ENCODE results near the gene FYCO1.

Gene FYCO1

GRCh38 chr3:46021516-46021915 lies 25.9 kb upstream of the FYCO1 start:
- Histone ChIP-seq H3K27me3 (ENCODE audit: insufficient read depth, low read length, poor library complexity) (no peaks in the 10 kb centered on the region), H3K27ac (ENCODE audit: low read length) (no peak overlapping the region), H3K9ac (ENCODE audit: low read depth, low read length) (no peak overlapping the region), H2AFZ (ENCODE audit: low read depth, low read length) (no peak overlapping the region), H3K4me2 (ENCODE audit: insufficient read depth, low read length) (no peak overlapping the region), H3K36me3 (ENCODE audit: insufficient read depth, low read length) (no peaks in the 10 kb centered on the region), H3K4me3 (ENCODE audit: low read depth in 1 of 2, low read length in 2 of 2) (no peak overlapping the region), H3K9me3 (ENCODE audit: insufficient read depth, low read length, severe bottlenecking) (no peaks in the 10 kb centered on the region), H4K20me1 (ENCODE audit: insufficient read depth, low read length) (no peaks in the 10 kb centered on the region), H3K79me2 (ENCODE audit: insufficient read depth, low read length) (no peaks in the 10 kb centered on the region), H3K4me1 (ENCODE audit: insufficient read depth, low read length) (no peaks in the 10 kb centered on the region)
- TF ChIP-seq EZH2 (IDR thresholded peaks at IDR 0.05; ENCODE audit: borderline replicate concordance, low read depth, low read length, severe bottlenecking): no peak
- TF ChIP-seq, protein P1, sequence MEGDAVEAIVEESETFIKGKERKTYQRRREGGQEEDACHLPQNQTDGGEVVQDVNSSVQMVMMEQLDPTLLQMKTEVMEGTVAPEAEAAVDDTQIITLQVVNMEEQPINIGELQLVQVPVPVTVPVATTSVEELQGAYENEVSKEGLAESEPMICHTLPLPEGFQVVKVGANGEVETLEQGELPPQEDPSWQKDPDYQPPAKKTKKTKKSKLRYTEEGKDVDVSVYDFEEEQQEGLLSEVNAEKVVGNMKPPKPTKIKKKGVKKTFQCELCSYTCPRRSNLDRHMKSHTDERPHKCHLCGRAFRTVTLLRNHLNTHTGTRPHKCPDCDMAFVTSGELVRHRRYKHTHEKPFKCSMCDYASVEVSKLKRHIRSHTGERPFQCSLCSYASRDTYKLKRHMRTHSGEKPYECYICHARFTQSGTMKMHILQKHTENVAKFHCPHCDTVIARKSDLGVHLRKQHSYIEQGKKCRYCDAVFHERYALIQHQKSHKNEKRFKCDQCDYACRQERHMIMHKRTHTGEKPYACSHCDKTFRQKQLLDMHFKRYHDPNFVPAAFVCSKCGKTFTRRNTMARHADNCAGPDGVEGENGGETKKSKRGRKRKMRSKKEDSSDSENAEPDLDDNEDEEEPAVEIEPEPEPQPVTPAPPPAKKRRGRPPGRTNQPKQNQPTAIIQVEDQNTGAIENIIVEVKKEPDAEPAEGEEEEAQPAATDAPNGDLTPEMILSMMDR (IDR thresholded peaks at IDR 0.05; ENCODE audit: borderline replicate concordance, extremely low read depth, low read length, poor library complexity, severe bottlenecking): no peak
- DNase-seq: no peak
- no peak for ATAC-seq (ENCODE audit: insufficient read depth, low read depth)

DNA sequence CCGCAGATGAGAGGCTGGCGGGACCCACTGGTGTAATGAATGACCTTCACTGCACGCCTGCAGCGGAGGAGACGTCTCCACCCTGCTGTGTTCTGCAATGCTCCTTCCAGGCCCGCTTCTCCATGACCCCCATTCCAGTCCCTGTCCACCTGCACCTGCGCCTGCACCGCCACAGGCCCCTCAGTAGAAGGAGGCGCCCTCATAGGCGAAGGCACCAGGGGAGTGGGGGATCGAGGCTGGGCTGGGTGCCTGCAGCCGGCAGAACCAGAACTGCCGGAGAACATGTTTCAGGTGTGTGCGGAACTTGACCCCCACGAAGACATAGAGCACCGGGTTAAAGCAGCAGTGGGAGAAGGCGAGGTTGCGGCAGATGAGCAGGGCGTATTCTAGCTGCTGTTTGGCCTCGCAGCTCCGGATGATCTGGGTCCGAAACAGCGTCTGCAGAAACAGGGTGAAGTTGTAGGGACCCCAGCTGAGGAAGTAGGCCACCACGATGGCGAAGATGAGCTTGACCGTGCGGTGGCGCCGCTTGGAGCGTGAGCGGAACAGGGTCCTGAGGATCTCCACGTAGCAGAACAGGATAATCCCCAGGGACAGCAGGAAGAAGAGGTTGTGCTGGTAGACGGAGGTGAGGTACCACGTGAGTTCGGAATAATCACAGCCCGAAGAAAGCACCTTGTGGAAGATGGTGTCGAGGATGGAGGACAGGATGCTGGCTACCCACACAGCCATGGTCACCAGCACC lies 25.3 kb upstream of the FYCO1 start:
- TF ChIP-seq, protein P1 (IDR thresholded peaks at IDR 0.05; ENCODE audit: borderline replicate concordance, extremely low read depth, low read length, poor library complexity, severe bottlenecking): no peak
- no peak for TF ChIP-seq EZH2 (IDR thresholded peaks at IDR 0.05; ENCODE audit: borderline replicate concordance, low read depth, low read length, severe bottlenecking)
- no peaks in the 10 kb centered on the region for H3K79me2 ChIP-seq (ENCODE audit: insufficient read depth, low read length)
- H3K4me1 ChIP-seq (ENCODE audit: insufficient read depth, low read length): no peaks in the 10 kb centered on the region
- DNase-seq (no peak), ATAC-seq (ENCODE audit: insufficient read depth, low read depth) (no peak)
- H3K27me3 ChIP-seq (ENCODE audit: insufficient read depth, low read length, poor library complexity): no peaks in the 10 kb centered on the region
- H2AFZ ChIP-seq (ENCODE audit: low read depth, low read length): no peak overlapping the region
- H3K36me3 ChIP-seq (ENCODE audit: insufficient read depth, low read length): no peaks in the 10 kb centered on the region
- no peak overlapping the region for H3K4me3 ChIP-seq (ENCODE audit: low read depth in 1 of 2, low read length in 2 of 2)
- no peaks in the 10 kb centered on the region for H3K9me3 ChIP-seq (ENCODE audit: insufficient read depth, low read length, severe bottlenecking)
- H3K9ac ChIP-seq (ENCODE audit: low read depth, low read length): no peak overlapping the region
- H3K27ac ChIP-seq (ENCODE audit: low read length): no peak overlapping the region
- no peak overlapping the region for H3K4me2 ChIP-seq (ENCODE audit: insufficient read depth, low read length)
- H4K20me1 ChIP-seq (ENCODE audit: insufficient read depth, low read length): no peaks in the 10 kb centered on the region

DNA sequence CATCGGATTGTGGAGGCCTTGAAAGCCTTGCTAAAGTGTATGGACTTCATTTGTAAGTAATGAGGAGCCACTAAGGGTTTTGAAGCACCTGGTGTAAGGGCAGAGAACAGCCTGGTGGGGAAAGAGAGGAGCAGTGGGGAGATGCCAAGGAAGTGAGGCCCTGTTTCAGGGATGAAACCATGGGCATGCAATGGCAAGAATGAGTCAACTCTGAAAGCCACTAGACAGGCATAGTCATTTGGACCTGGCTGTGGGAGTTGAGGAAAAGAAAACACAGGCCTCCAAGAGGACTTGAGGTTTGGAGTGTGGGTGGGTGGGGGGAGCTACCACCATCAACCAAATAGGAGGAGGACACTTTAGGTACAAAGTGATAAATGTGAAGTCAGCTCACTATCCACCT lies 24.1 kb upstream of the FYCO1 start:
- ATAC-seq (ENCODE audit: insufficient read depth, low read depth): no peak

More for the DNA sequence above, 24.1 kb upstream of the FYCO1 start:
- no peaks in the 10 kb centered on the region for H3K27me3 ChIP-seq (ENCODE audit: insufficient read depth, low read length, poor library complexity)
- DNase-seq: no peak
- H3K9me3 ChIP-seq (ENCODE audit: insufficient read depth, low read length, severe bottlenecking): no peaks in the 10 kb centered on the region
- H3K79me2 ChIP-seq (ENCODE audit: insufficient read depth, low read length): no peaks in the 10 kb centered on the region
- no peak overlapping the region for H2AFZ ChIP-seq (ENCODE audit: low read depth, low read length)
- no peaks in the 10 kb centered on the region for H3K36me3 ChIP-seq (ENCODE audit: insufficient read depth, low read length)
- H3K4me2 ChIP-seq (ENCODE audit: insufficient read depth, low read length): no peak overlapping the region
- TF ChIP-seq, protein P1 (IDR thresholded peaks at IDR 0.05; ENCODE audit: borderline replicate concordance, extremely low read depth, low read length, poor library complexity, severe bottlenecking): no peak
- TF ChIP-seq EZH2 (IDR thresholded peaks at IDR 0.05; ENCODE audit: borderline replicate concordance, low read depth, low read length, severe bottlenecking): no peak
- H4K20me1 ChIP-seq (ENCODE audit: insufficient read depth, low read length): no peaks in the 10 kb centered on the region
- no peak overlapping the region for H3K4me3 ChIP-seq (ENCODE audit: low read depth in 1 of 2, low read length in 2 of 2)
- no peak overlapping the region for H3K9ac ChIP-seq (ENCODE audit: low read depth, low read length)
- no peak overlapping the region for H3K27ac ChIP-seq (ENCODE audit: low read length)
- no peaks in the 10 kb centered on the region for H3K4me1 ChIP-seq (ENCODE audit: insufficient read depth, low read length)

All from DND-41 (cell line).